HCT116 (cell line): Measurements from ENCODE around the gene SESN1.

Experiments used
- EZH2 ChIP-seq: fragments of 200-600 bp; sonication (generic); IDR thresholded peaks from 2 replicates; pipeline ENCODE4 v1.6.1; 2017; ENCODE audit warnings: antibody characterized with exemption, mixed run types
- FOSL1 ChIP-seq: IDR thresholded peaks from 2 replicates; pipeline ENCODE4 v1.6.1; 2012; ENCODE audit warnings: low read depth
- MAX ChIP-seq: IDR thresholded peaks from 2 replicates; pipeline ENCODE4 v1.6.1; 2012
- POLR2A ChIP-seq: IDR thresholded peaks from 2 replicates; pipeline ENCODE4 v1.7.0; 2011; ENCODE audit warnings: borderline replicate concordance; ENCODE audit not compliant: insufficient read depth, insufficient read length; ENCODE audit errors: extremely low read depth
- POLR2AphosphoS5 ChIP-seq: IDR thresholded peaks from 2 replicates; pipeline ENCODE4 v1.6.1; 2011; ENCODE audit warnings: mild to moderate bottlenecking, low read depth, low read length, moderate library complexity
- SP1 ChIP-seq: IDR thresholded peaks from 2 replicates; pipeline ENCODE4 v1.6.1; 2012; ENCODE audit warnings: low read depth
- TCF7L2 ChIP-seq: IDR thresholded peaks from 2 replicates; pipeline ENCODE4 v1.7.0; 2011; ENCODE audit warnings: borderline replicate concordance, inconsistent platforms; ENCODE audit not compliant: insufficient read depth, insufficient read length; ENCODE audit errors: extremely low read depth
- ZFX ChIP-seq: fragments of 450-650 bp; IDR thresholded peaks from 2 replicates; pipeline ENCODE4 v1.6.1; 2017
- TF ChIP-seq, protein P1 (sequence below), 3 experiments: fragments of 200-600 bp in 1 of 3; sonication (generic) in 1 of 3; IDR thresholded peaks in 2 of 3; conservative IDR thresholded peaks in 1 of 3; 2 replicates each; pipeline ENCODE4 v1.5.1; 2012 to 2017; ENCODE audit warnings: low read depth in 2 of 3, low read length in 2 of 3, antibody characterized with exemption in 1 of 3, borderline replicate concordance in 1 of 3, control low read depth in 1 of 3, mild to moderate bottlenecking in 1 of 3, mixed read lengths in 1 of 3, mixed run types in 1 of 3, moderate library complexity in 1 of 3; ENCODE audit not compliant: insufficient read depth in 1 of 3
- TF ChIP-seq, protein P2 (sequence below): IDR thresholded peaks from 2 replicates; pipeline ENCODE4 v1.6.1; 2012

GRCh38 chr6:109029313-109029712 lies 65.3 kb downstream of the SESN1 start:
- TF ChIP-seq EZH2 (no peak), FOSL1 (no peak), POLR2AphosphoS5 (no peak), POLR2A (no peak), SP1 (no peak), MAX (no peak), TCF7L2 (no peak), ZFX (no peak)
- TF ChIP-seq, protein P1, sequence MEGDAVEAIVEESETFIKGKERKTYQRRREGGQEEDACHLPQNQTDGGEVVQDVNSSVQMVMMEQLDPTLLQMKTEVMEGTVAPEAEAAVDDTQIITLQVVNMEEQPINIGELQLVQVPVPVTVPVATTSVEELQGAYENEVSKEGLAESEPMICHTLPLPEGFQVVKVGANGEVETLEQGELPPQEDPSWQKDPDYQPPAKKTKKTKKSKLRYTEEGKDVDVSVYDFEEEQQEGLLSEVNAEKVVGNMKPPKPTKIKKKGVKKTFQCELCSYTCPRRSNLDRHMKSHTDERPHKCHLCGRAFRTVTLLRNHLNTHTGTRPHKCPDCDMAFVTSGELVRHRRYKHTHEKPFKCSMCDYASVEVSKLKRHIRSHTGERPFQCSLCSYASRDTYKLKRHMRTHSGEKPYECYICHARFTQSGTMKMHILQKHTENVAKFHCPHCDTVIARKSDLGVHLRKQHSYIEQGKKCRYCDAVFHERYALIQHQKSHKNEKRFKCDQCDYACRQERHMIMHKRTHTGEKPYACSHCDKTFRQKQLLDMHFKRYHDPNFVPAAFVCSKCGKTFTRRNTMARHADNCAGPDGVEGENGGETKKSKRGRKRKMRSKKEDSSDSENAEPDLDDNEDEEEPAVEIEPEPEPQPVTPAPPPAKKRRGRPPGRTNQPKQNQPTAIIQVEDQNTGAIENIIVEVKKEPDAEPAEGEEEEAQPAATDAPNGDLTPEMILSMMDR (IDR thresholded peaks at IDR 0.05 in 2 of 3, conservative IDR thresholded peaks at IDR 0.05 in 1 of 3; ENCODE audit: borderline replicate concordance in 1 of 3, insufficient read depth in 1 of 3, low read depth in 2 of 3, low read length in 2 of 3), result no peak
- TF ChIP-seq, protein P2, sequence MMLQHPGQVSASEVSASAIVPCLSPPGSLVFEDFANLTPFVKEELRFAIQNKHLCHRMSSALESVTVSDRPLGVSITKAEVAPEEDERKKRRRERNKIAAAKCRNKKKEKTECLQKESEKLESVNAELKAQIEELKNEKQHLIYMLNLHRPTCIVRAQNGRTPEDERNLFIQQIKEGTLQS, result no peak
